ENCODE measurements around the gene LRP8.

LRP8 gene

DNA sequence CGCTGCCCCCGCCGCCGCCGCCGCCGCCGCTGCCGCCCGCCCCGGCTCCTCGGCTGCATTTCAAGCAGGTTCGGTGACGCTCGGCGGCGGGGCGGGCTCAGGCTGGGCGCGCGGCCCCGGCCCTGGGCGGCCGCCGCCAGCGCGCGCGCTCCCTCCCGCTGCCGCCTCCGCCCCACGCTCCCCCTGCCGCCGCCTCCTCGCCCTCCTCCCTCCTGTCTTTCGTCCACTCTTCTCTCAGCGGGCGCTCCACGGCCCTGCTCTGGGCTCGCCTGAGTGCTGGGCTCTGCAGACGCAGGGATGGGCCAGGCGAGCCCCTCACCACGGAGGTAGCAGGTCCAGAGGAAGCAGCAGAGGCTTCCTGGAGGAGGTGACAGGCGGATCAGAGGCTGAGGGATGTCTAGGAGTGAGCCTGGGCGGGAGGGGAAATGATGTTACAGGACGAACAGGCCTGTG, at the start of gene LRP8:
LRP8 (minus strand) TSS at position 62 of the 453 bp plus-strand sequence. CDS start 158 bp downstream, outside the sequence.
- DNase-seq, result peak; percentile 63

DNA sequence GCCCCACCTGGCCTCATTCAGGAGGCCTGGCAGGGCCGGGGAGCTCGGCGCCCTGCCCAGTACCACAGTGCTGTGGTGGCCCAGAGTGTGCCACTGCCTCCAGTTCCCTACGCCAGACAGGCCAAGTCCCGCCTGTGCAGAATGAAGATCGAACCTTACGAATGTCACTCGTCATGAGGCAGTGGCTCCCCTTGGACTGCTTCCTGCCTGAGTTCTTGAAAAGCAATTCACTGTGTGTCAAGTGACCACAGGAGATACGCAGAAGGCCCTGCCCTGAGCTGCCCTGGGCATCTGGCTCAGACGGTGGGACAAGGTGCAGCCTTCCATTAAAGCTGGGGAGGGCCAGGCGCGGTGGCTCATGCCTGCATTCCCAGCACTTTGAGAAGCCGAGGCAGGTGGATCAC, 49.6 kb upstream of the LRP8 start:
- no peak for DNase-seq

DNA sequence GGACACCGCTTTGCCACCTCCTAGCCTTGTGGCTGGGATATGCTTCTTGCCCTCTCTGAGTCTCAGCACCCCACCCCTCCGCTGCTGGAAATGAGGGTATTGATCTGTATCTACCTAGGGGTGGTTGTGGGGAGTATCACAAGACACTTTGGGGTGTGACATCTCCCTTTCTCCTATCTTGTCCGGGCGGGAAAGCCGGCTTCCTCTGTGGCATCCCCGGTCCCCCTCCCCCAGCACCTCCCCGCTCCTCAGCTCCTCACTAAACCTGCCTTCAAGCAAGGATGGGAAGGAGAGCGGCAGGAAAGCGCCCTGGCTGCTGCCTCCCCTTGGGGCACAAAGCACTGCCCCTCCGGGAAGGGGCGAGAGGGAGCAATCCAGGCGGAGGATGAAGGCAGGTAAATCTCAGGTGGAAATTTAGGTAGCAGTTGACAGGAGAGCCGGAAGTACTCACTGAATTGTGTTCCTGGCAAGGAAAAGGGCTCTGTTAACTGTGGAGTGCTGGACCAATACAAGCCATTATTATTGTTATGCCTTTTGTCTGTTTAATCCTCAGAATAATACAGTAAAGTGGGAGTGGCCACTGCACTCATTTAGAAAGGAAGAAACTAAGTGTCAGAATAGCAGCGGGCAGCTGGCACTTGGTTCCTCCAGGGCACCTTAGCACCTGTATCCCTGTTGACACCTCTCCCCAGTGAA, 49.0 kb upstream of the LRP8 start:
- no peak for DNase-seq

DNA sequence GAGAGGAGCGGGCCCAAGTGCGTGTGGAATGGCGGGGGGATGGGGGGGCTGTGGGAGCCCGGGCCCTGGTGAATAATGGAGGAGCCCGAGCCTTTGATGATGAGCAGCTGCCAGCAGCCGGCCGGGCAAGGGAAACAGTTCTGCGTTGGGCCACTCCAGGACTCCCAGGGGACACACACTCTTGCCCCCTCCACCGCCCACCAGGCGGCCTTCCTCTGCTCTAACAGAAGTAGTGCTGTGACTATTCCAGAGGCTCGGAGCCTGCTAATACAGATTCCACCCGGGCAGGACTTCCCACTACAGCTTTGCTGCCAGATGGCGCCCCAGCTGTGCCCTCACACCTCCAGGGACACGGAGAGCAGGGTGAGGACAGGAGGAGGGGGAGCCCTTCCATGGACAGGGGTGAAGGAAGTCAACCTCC, 48.2 kb upstream of the LRP8 start:
- no peak for DNase-seq

DNA sequence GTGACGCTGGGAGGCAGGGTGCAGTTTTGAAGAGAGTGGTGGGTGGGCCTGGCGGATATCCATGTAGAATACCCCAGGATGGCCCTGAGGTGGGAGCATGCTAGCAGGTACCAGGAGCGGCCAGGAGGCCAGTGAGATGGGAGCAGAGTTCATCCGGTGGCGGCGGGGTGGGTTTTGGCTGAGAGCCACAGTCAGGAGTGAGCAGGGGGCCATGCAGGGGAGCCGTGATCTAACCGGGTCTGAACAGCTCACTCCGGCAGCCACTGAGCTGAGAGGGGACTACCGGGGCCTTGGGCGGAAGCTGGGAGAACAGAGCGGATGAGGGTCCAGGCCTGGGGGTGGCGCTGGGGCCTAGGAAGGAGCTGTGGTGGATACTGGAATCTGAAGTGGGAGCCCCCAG, 47.6 kb upstream of the LRP8 start:
- DNase-seq, result no peak

DNA sequence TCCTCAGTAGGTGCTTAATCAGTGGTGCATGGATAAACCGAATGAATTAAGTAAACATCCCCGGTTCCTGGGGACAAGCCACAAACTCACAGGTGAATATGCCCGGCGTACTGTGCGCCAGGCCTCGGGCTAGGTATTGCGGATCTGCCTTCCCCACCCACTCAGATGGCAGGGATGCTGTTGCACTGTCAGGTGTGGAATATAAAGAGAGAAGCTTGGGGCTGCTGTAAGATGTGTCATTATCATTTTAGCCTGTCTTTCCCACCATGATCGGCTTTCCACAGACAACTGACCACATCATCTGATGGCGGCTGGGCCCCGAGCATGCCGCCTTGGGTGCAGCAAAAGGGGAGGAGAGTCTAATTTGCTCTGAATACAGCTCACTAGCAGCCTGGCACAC, 45.4 kb upstream of the LRP8 start:
- no peak for DNase-seq

DNA sequence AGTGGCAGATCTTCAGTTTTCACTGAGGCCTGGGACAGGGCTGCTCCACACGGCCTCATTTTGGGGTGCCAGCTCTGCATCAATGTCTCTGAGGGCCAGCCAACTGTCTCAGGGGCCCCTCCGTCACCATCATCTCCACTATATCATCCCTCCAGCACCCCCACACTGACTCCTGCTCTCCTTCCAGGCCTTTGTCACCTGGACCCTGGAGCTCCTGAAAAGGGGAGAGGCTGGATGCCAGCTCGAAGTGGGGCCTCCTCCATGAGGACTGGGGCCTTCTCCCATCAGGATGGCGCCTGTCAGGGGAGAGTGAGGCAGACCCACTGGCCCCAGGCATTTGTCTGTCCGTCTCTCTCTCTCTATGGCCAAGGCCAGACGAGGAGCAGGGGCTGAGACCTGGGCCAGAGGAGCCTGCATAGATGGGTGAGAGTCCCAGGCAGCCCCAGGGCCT, 44.7 kb upstream of the LRP8 start:
- no peak for DNase-seq

DNA sequence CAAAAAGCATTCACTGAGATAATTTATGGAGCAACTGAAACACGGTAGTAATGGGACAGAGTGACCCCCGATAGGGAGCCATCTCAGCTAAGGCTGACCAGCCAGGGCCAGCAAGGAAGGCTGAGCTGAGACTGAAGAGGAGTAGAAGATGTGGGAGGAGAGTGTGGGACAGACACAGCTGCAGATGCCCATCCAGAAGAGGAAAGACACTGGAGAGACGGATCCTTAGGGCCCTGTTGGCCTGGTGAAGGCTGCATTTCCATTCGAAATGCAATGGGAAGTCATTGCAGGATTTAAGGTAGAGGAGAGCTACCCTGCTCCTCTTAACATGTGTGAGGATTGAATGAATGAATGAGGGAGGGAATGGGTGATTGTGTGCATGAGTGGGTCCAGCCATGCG, 44.0 kb upstream of the LRP8 start:
- DNase-seq, result no peak

DNA sequence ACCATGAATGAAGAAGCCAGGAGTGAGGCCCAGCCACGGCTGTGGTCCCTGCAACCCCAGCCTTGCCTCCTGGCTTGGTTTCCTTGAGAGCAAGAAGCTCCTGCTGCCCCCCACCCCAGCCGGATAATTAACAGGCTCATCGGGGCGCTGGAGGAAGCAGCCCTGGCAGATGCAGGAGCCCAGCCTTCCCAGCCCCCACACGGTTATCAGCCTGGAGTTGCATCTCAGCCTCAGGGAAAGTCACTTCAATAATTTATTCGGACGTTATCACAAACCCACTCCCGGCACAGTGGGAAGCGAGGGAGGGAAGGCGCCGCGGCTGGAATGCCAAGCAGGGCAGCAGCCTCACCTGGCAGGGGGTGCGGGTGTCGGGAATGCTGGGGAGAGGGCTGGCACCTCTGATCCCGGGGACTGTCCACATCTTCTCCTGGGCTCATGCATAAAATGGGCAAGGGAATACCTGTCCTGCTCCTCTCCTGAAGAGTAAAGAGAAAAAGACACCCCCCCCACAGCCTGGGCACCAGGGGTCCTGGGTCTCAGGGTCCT, 43.3 kb upstream of the LRP8 start:
- no peak for DNase-seq

DNA sequence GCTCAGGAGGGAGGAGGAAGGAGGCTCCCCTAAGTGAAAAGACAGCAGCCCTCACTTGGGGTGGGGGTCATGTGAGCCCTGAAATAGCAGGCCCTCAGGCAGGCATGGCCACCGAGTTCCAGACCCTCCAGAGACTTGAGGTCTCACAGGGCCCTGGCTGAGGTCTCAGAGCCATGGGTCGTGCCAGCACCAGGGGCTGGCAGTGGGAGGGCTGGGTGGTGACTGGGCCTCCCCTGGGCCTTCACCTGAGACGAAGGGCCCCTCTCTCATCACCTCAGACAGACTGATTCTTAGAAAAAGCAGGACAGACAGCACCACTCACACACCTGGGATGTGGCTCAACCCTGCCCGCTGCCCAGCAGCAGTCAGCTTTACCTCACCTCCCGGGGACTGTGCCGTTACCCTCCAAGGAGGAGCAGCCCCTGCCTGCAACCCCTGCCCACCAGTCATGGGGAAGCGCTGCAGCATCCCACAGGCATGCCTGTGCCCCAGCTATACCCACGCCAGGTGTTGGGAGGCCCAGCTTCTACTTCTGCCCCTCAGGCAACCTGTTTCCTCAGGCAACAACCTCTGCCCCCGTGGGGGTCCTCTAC, 42.6 kb upstream of the LRP8 start:
- DNase-seq, result no peak

DNA sequence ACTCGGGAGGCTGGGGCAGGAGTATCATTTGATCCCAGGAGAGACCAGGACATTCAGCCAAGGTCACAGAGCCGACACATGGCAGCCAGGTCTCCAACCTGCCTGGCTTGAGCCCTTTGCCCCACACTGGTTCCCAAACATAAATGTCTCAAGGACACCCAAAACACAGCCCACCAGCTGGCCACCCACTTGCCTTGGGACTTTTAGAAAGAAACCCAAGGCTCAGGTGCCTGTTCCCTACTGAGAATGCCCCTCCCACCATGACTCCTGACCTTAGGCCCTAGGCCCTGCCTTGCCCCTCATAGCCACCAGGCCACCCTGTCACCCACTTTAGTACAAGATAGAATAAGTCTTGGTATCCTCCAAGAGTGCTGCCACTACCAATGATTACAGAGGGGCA, 41.9 kb upstream of the LRP8 start:
- DNase-seq, result no peak

DNA sequence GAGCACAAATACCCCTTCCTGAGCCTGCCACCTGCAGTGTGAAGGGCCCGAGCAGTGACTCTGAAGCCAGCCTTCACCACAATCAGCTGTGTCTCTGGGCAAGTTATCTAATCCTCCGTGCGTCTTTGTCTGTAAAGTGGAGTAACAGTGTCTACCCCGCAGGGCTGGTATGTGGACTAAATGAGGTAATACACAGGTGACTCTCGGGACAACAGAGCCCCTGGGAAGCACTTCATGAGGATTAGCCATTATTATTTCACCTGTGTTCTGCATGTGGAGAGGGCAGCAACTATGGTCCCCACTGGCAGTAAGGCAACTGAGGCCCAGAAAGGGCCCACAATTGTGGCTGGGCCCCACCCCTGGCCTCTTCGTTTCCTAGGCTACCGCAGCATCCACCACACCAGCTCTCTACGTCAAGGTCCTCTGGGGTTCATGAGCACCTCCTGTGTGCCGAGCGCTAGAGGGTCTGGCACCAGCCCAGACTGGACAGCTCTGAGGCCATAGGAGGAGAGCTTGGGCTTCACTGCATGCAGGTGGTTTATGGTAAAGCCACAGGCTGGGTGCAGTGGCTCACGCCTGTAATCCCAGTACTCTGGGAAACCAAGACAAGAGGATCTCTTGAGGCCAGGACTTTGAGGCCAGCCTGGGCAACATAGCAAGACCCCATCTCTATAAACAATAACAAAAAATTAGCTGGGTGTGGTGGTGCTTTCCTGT, 41.3 kb upstream of the LRP8 start:
- no peak for DNase-seq

DNA sequence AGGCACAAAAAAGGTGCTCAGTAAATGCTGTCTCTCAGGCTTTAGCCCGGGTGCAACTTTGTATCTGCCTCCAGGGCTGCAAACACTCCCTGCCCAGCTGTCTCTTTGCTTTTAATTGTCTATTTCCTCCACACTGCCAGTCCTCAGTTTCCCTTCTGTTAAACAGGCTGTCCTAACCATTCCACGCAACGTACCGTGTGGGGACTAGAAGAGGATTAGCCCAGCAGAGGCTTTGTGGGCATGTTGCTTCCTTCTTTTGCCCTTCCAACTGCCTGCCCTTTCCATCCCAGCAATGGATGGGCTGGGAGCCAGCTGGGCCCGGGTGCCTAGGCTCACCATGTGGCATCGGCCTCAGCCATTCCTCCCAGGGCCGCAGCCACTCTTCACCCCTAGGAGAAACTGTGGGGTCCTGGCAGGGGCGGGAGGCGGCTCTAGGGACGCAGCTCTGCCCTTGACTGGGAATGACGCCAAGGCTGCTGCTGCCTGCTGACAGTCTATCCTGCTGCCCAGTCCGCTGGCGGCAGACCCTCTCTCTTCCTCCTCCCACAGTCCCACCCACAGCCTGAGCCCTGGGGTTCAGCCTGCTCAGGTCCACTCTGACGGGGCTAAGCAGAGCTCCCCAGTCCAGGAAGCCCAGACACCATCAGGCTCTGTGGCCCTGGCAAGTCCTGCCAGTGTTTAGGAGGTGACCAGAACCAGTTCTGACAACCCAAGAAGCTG, 40.6 kb upstream of the LRP8 start:
- no peak for DNase-seq

DNA sequence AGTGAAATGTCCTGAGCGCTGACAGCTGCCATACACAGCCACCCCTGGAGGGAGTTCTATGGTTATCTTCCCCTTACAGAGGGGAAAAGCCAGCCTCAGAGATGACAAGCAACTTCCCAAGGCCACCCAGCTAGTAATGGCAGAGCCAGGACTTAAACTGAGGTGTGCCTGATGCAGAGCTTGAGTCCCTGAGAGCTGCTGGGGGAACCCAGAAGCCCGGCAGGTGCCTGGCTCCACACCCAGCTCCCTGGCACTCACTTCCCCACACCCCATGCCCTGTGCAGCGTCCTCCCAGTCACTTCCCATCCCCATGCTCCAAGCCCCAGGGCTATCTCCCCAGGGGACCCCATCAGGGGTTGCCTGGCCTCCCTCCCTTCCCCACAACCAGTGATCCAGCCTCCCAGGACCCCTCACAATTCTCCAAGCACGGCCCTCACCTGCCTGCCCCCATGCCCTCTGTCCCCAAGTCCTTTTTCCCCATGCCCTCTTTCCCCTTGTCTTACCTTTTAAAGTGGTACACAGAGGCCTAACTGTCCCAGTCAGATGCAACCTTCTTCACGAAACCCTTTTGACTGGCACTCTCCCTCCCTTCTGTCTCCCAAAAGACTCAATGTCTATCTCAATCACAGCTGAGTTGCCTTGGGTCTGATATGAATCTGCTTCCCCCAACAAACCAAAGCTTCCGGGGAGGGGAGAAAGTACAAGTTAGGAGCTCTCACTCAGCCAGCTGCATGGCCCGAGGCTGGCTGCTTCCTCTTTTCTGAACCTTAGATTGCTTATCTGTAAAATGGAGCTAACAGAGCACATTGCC, 39.8 kb upstream of the LRP8 start:
- DNase-seq, result peak; percentile 54

DNA sequence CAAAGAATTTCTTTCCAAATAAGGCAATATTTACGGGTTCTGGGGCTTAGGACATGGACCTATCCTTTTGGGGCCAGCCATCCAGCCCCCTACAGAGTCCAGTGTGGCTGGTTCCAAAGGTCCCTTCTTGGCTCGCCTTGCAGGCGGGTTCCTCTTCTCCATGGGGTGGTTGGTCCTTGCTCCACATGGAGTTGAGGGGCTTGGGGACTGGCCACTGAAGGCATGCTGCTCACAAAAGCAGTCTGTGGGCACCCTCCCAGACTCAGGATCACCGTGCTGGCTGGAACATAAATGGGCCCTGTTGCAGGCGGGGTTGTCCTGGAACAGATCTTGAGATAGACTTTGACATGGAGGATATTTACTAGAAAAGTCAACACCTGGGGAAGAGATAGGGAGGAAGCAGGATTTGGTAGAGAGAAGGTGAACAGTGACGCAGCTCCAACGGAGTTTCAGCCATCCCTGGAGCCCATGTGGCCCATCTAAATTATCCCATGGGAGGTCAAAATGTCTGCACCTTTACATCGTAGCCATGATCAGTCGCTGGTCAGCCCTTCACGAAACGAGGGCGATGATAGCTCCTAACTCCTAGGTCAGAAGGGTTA, 39.1 kb upstream of the LRP8 start:
- no peak for DNase-seq

DNA sequence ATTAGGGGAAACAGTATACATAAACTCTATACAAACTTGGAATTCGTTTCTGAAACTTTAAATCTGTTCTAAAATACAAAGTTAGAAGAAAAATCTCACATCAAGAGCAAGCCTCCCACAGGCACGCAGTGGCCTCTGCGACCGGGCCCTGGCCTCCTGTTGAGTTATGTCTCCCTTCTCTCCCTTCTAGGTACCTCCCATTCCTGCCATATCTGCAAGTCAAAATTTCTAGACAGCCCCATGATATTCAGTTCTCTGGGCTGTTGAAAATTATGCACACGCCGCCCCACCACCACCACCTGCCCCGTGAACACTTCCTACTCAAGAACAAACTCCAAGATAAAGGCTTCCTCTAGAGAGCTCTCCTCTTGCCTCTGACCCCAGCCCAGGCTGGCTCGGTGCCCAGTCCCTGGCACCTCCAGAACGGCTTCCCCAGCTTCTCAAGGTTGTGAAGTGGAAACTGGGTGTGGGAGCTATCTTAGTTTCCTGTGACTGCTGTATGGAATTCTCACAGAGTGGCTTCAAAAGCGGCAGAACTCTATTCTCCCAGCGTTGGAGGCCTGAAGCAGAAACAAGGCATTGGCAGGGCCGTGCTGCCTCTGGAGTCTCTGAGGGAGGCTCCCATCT, 37.7 kb upstream of the LRP8 start:
- DNase-seq, result no peak

DNA sequence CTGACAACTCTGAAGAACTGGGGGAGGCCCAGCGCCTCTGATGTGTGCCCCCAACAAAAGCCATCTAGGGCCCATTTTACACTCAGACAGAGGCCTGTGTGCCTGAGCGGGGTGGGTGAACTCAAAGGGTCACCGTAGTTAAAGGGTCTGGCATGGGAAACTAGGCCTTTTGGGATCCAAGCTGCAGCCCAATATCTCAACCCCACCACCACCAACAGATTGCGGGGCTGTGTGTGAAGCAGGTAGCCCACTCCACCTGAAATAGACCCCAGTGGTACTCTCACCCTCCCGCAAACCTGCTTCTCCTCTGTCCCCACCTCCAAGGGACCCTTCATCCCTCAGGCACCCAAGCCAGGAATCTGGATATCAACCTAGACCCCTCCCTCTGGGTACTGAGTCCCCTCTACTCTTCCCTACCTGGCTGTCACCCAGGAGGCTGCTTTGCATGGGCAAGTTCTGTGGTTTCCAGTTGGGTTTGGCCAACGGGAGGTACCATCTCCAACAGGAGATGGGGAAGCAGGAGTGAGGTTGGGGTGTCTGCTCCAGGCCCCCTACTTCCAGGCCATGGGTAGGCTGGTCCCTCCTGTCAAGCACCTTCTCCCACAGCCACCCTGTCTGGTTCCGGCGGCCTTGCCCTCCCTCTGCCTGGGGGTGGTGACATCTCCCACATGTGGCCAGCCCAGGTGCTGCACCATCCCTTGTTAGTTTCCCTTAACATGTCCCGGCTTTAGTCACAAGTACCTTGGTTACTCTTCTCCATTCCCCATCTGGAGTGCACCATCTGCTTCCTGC, 35.2 kb upstream of the LRP8 start:
- DNase-seq, result no peak

DNA sequence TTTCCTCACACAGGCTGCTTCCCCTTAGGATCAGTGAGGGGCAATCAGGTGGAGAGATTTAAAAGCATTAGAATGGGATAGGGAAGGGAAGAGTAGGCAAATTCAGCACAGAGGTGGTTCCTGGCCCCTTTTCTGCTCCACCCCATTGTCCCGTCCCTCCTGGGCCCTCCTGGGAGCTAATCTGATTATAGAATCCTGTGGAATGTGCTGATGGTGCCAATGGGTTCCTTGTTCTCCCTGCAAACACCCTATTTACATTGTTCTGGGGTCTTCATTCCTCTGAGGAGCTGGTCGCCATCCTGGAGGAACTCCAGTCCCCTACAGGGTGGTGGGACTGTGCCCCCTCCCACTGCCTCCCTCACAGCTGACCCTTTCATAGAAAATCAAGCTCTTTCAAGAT, 34.4 kb upstream of the LRP8 start:
- no peak for DNase-seq

DNA sequence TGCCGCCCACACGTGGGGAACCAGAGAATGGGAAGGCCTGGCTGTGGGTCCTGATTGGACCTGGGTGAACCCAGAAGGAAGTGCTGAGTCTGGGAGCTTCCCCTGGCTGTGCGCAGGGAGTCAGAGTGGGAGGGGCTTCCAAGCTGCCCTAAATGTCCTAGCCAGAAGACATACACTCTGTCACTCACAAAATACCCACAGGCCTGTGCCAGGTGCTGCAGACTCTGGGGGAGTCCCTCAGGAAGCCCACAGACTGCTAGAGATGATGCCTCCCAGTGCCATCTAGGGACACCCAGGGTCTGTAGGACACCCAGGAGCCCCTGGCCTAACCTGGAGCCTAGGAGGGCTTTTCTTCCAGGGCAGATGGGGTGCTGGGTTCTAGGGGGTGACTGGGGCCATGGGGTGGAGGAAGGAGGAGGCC, 33.7 kb upstream of the LRP8 start:
- no peak for DNase-seq

DNA sequence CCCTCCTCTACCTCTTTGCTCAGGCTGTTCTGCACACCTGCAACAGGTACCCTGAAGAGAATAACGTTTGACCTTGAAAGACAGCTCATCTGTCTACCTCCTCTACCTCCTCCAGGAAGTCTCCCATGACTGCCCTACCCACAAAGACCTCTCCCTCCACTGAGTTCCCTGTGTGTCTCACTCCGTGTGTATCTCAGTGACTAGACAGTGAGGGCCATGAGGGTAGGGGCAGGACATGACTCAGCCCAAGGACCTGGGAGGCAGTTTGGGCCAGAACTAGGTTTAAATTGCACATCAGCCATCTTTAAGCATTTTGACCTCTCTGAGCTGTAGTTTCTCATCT, 32.0 kb upstream of the LRP8 start:
- no peak for DNase-seq

All from CD4-positive, alpha-beta T cell treated with Interleukin-4 for 4 hours (primary cell).